Tibial artery (tissue), 4 donors: ENCODE measurements around the gene TFDP1.

Experiments used
- DNase-seq, 2 donors: peaks; one replicate each; pipeline ENCODE4 v3.0.0-alpha.2; 2019
- H3K27ac ChIP-seq, 2 donors: fragments of 200-600 bp; sonication (generic) in 1 of 2; 1 replicate in 1 of 2; 2 replicates in 1 of 2; pipeline ENCODE4 v1.5.1; 2018 to 2019; ENCODE audit warnings: mild to moderate bottlenecking in 1 of 2
- H3K27me3 ChIP-seq, 2 donors: fragments of 200-600 bp; sonication (generic) in 1 of 2; one replicate each; pipeline versions ENCODE4 v1.5.1 to v1.6.0; 2016 to 2019
- H3K36me3 ChIP-seq, 3 donors: fragments of 200-600 bp; sonication (generic) in 2 of 3; one replicate each; pipeline ENCODE4 v1.5.1; 2016 to 2019; ENCODE audit warnings: mild to moderate bottlenecking in 2 of 3
- H3K4me1 ChIP-seq, 4 donors: fragments of 200-600 bp; sonication (generic) in 2 of 4; 1 replicate in 3 of 4; 2 replicates in 1 of 4; pipeline ENCODE4 v1.5.1; 2016 to 2019
- H3K4me3 ChIP-seq, 2 donors: fragments of 200-600 bp; sonication (generic) in 1 of 2; 1 replicate in 1 of 2; 2 replicates in 1 of 2; pipeline ENCODE4 v1.5.1; 2018 to 2019; ENCODE audit warnings: mild to moderate bottlenecking in 2 of 2
- H3K9me3 ChIP-seq, 3 donors: fragments of 200-600 bp; sonication (generic) in 1 of 3; one replicate each; pipeline ENCODE4 v1.5.1; 2016 to 2019
- CTCF ChIP-seq, 2 experiments: fragments of 200-600 bp in 1 of 2; fragments of 450-650 bp in 1 of 2; IDR thresholded peaks; one replicate each; pipeline ENCODE4 v1.5.1; 2017 to 2019; ENCODE audit warnings: antibody characterized with exemption in 2 of 2, mild to moderate bottlenecking in 1 of 2, moderate library complexity in 1 of 2
- intact Hi-C: fragments of 100-400 bp; cut with DNase I; formaldehyde crosslinking; loops from one replicate; pipeline ENCODE4 v1.15.0; 2023; ENCODE audit warnings: low total_unique reads

TFDP1 gene

GRCh38 chr13:113544071-113544891 lies 40.3 kb upstream of the TFDP1 start:
- Histone ChIP-seq H3K27me3 (no peaks in the 10 kb centered on the region), H3K4me1 (peaks cover 0 to 28% (median 20%) of the 10 kb centered on the region in 4 donors), H3K4me3 (no peak overlapping the region), H3K27ac (no peak overlapping the region), H3K36me3 (peaks cover 30 to 54% (median 45%) of the 10 kb centered on the region in 3 donors), H3K9me3 (no peaks in the 10 kb centered on the region)
- DNase-seq = peak in 1 of 2 donors; percentile 56
- TF ChIP-seq CTCF (IDR thresholded peaks at IDR 0.05) = no peak
- intact Hi-C loops = no loop called here

- no peaks in the 10 kb centered on the region for H3K27me3 ChIP-seq
- peak in 1 of 2 donors; percentile 38 for DNase-seq
- H3K9me3 ChIP-seq = no peaks in the 10 kb centered on the region
- H3K4me3 ChIP-seq = no peak overlapping the region
- TF ChIP-seq CTCF (IDR thresholded peaks at IDR 0.05) = no peak
- intact Hi-C loops = no loop called here
- H3K27ac ChIP-seq = no peak overlapping the region
- peaks cover 0 to 28% (median 20%) of the 10 kb centered on the region in 4 donors for H3K4me1 ChIP-seq
- H3K36me3 ChIP-seq = peaks cover 28 to 53% (median 45%) of the 10 kb centered on the region in 3 donors
Observed at GRCh38 chr13:113544896-113545295, 39.7 kb upstream of the TFDP1 start.

GRCh38 chr13:113545455-113545930 lies 39.1 kb upstream of the TFDP1 start:
- intact Hi-C loops = no loop called here
- H3K4me3 ChIP-seq = no peak overlapping the region
- peaks cover 29 to 50% (median 43%) of the 10 kb centered on the region in 3 donors for H3K36me3 ChIP-seq
- no peak for TF ChIP-seq CTCF (IDR thresholded peaks at IDR 0.05)
- H3K9me3 ChIP-seq = no peaks in the 10 kb centered on the region
- no peaks in the 10 kb centered on the region for H3K27me3 ChIP-seq
- DNase-seq = peak in 1 of 2 donors; percentile 63
- no peak overlapping the region for H3K27ac ChIP-seq
- H3K4me1 ChIP-seq = peaks cover 0 to 28% (median 20%) of the 10 kb centered on the region in 4 donors

- no peaks in the 10 kb centered on the region for H3K9me3 ChIP-seq
- H3K4me1 ChIP-seq = peaks cover 0 to 28% (median 20%) of the 10 kb centered on the region in 4 donors
- DNase-seq = peak in 1 of 2 donors; percentile 59
Observed at GRCh38 chr13:113545931-113546516, 38.5 kb upstream of the TFDP1 start.

More at GRCh38 chr13:113545931-113546516, 38.5 kb upstream of the TFDP1 start:
- TF ChIP-seq CTCF (IDR thresholded peaks at IDR 0.05) = no peak
- intact Hi-C loops = no loop called here
- Histone ChIP-seq H3K27me3 (no peaks in the 10 kb centered on the region), H3K4me3 (no peak overlapping the region), H3K36me3 (peaks cover 29 to 50% (median 41%) of the 10 kb centered on the region in 3 donors), H3K27ac (no peak overlapping the region)
